Endothelial cell of umbilical vein (primary cell): Measurements from ENCODE around the gene VSIR. TPM values are rescaled to one million over a fixed set of nuclear protein-coding genes. Genes with fewer than 3 reads are reported as not detected.

Experiments used
- BruUV-seq: library from RNA; stranded (reverse); fragments of 400-500 nt; replicated peaks from 2 replicates; lab custom pipeline; 2021; lab: Mats Ljungman, UMichigan
- CTCF ChIA-PET: fragments of 300-600, 350-600 bp; sonication (Branson Sonifier 250); formaldehyde crosslinking; loops from one replicate; lab custom pipeline; 2021; ENCODE audit warnings: antibody characterized with exemption, inconsistent platforms; lab: Charles Lee
- POLR2A ChIA-PET: fragments of 300-600, 350-600 bp; sonication (Branson Sonifier 250); formaldehyde crosslinking; loops from one replicate; lab custom pipeline; 2021; ENCODE audit warnings: antibody characterized with exemption, inconsistent platforms; lab: Charles Lee
- DNase-seq: peaks from one replicate; pipeline ENCODE4 v3.0.0-alpha.2; 2011; ENCODE audit warnings: low read depth, low spot score
- FAIRE-seq: peaks from 2 replicates; lab custom pipeline; 2011; peaks lifted over from hg19 to GRCh38; lab: Jason Lieb, UNC
- H2AFZ ChIP-seq: 2 replicates; pipeline ENCODE4 v1.6.0; 2012; ENCODE audit warnings: low read depth, low read length, control low read depth, inconsistent platforms
- H3K27ac ChIP-seq: 2 replicates; pipeline ENCODE4 v1.5.1; 2011; ENCODE audit warnings: low read depth, mild to moderate bottlenecking, control low read depth, low read length, moderate library complexity; ENCODE audit not compliant: insufficient read depth
- H3K27me3 ChIP-seq, 2 experiments: 2 replicates each; pipeline versions ENCODE4 v1.6.0 to v1.6.1; 2011; ENCODE audit warnings: low read length in 2 of 2, mixed read lengths in 1 of 2; ENCODE audit not compliant: control insufficient read depth in 2 of 2, insufficient read depth in 2 of 2
- H3K36me3 ChIP-seq, 2 experiments: 2 replicates in 1 of 2; 3 replicates in 1 of 2; pipeline ENCODE4 v1.5.1; 2011; ENCODE audit warnings: low read length in 2 of 2, mild to moderate bottlenecking in 1 of 2, moderate library complexity in 1 of 2; ENCODE audit not compliant: control insufficient read depth in 2 of 2, insufficient read depth in 2 of 2; ENCODE audit errors: extremely low read depth in 1 of 2
- H3K4me1 ChIP-seq: 3 replicates; pipeline ENCODE4 v1.5.1; 2011; ENCODE audit warnings: mild to moderate bottlenecking, low read length; ENCODE audit not compliant: control insufficient read depth, insufficient read depth; ENCODE audit errors: extremely low read depth
- H3K4me2 ChIP-seq: 2 replicates; pipeline ENCODE4 v1.6.1; 2011; ENCODE audit warnings: low read length, control low read depth, mixed read lengths; ENCODE audit not compliant: insufficient read depth
- H3K4me3 ChIP-seq, 3 experiments: fragments of 200-600 bp in 1 of 3; sonication (generic), shearing (Covaris generic) in 1 of 3; replicated peaks in 1 of 3; 2 replicates each; pipeline ENCODE4 v1.5.1; 2011 to 2016; ENCODE audit warnings: control low read depth in 3 of 3, low read length in 3 of 3, mild to moderate bottlenecking in 2 of 3, inconsistent platforms in 1 of 3, low read depth in 1 of 3, moderate library complexity in 1 of 3; ENCODE audit not compliant: insufficient read depth in 1 of 3
- H3K79me2 ChIP-seq: 2 replicates; pipeline ENCODE4 v1.6.0; 2012; ENCODE audit warnings: low read length, inconsistent platforms; ENCODE audit not compliant: control insufficient read depth, insufficient read depth
- H3K9ac ChIP-seq: replicated peaks from 2 replicates; pipeline ENCODE3; 2011; ENCODE audit warnings: low read length, control low read depth; ENCODE audit not compliant: insufficient read depth; ENCODE audit errors: extremely low read depth
- H3K9me1 ChIP-seq: replicated peaks from 3 replicates; pipeline ENCODE4 v1.6.0; 2011; ENCODE audit warnings: mild to moderate bottlenecking, low read length; ENCODE audit not compliant: control insufficient read depth, insufficient read depth; ENCODE audit errors: extremely low read depth
- H3K9me3 ChIP-seq: replicated peaks from 2 replicates; pipeline ENCODE4 v1.5.1; 2012; ENCODE audit warnings: low read length, inconsistent platforms; ENCODE audit not compliant: control insufficient read depth, insufficient read depth
- H4K20me1 ChIP-seq: replicated peaks from 2 replicates; pipeline ENCODE3; 2011; ENCODE audit warnings: mild to moderate bottlenecking, low read length; ENCODE audit not compliant: control insufficient read depth, insufficient read depth; ENCODE audit errors: extremely low read depth
- EZH2 ChIP-seq: IDR thresholded peaks from 2 replicates; pipeline ENCODE4 v1.6.1; 2012; ENCODE audit warnings: borderline replicate concordance, low read depth, mild to moderate bottlenecking, moderate library complexity, low read length, inconsistent platforms; ENCODE audit not compliant: severe bottlenecking
- FOS ChIP-seq: IDR thresholded peaks from 2 replicates; pipeline ENCODE4 v1.6.1; 2011; ENCODE audit warnings: mild to moderate bottlenecking, low read length, moderate library complexity, borderline replicate concordance; ENCODE audit not compliant: insufficient read depth
- GATA2 ChIP-seq: IDR thresholded peaks from 2 replicates; pipeline ENCODE4 v1.7.0; 2011; ENCODE audit warnings: low read depth, mild to moderate bottlenecking, moderate library complexity, mixed read lengths, low read length; ENCODE audit not compliant: insufficient read length, insufficient read depth
- JUN ChIP-seq: IDR thresholded peaks from 2 replicates; pipeline ENCODE4 v1.6.1; 2011; ENCODE audit warnings: borderline replicate concordance, low read depth; ENCODE audit not compliant: insufficient read length, insufficient read depth
- MYC ChIP-seq: IDR thresholded peaks from one replicate; pipeline ENCODE4 v1.6.1; 2011; ENCODE audit warnings: mild to moderate bottlenecking, low read depth, low read length
- POLR2A ChIP-seq: IDR thresholded peaks from 2 replicates; pipeline ENCODE4 v1.6.1; 2012; ENCODE audit warnings: low read depth, mild to moderate bottlenecking, control low read depth, low read length
- POLR2AphosphoS5 ChIP-seq: IDR thresholded peaks from 2 replicates; pipeline ENCODE4 v1.6.1; 2012; ENCODE audit warnings: low read depth, mild to moderate bottlenecking, control low read depth, low read length, moderate library complexity; ENCODE audit not compliant: insufficient read depth
- dilution Hi-C: fragments of 300-500 bp; cut with MboI; formaldehyde crosslinking; loops from one replicate; pipeline ENCODE4 v1.15.0; 2019; ENCODE audit warnings: low sequenced_read_pairs; ENCODE audit not compliant: extremely low pct_ligation_motif_present
- intact Hi-C: fragments of 100-400 bp; cut with micrococcal nuclease; formaldehyde crosslinking; loops from one replicate; pipeline ENCODE4 v1.10.0; 2022
- polyA plus RNA-seq, 4 experiments: library from polyadenylated mRNA; depleted of rRNA in 3 of 4; stranded (reverse) in 3 of 4; unstranded in 1 of 4; fragments of >200 nt; gene quantifications; 2 replicates each; pipeline versions ENCODE4 v1.2.1 to v1.2.3, GENCODE V29; 2011 to 2012; ENCODE audit warnings: missing spikeins in 1 of 4
- total RNA-seq: library from RNA; stranded (reverse); gene quantifications from 2 replicates; pipeline ENCODE4 v1.2.3, GENCODE V29; 2021
- TF ChIP-seq, protein P1 (sequence below), 2 donors: IDR thresholded peaks; 1 replicate in 1 of 2; 2 replicates in 1 of 2; pipeline ENCODE4 v1.5.1; 2011; ENCODE audit warnings: low read length in 2 of 2, mild to moderate bottlenecking in 2 of 2, moderate library complexity in 2 of 2, control low read depth in 1 of 2, inconsistent platforms in 1 of 2, low read depth in 1 of 2; ENCODE audit not compliant: insufficient read depth in 1 of 2; ENCODE audit errors: extremely low read depth in 1 of 2
- TF ChIP-seq, protein P2 (sequence below): IDR thresholded peaks from 2 replicates; pipeline ENCODE4 v1.6.1; 2011; ENCODE audit not compliant: insufficient read depth, insufficient read length

Gene VSIR
- total and polyA plus RNA-seq, 2 donors (not counting 3 experiments of a cell fraction or from before 2014, with no cell fraction given): 4.9 to 6.3 TPM

DNA sequence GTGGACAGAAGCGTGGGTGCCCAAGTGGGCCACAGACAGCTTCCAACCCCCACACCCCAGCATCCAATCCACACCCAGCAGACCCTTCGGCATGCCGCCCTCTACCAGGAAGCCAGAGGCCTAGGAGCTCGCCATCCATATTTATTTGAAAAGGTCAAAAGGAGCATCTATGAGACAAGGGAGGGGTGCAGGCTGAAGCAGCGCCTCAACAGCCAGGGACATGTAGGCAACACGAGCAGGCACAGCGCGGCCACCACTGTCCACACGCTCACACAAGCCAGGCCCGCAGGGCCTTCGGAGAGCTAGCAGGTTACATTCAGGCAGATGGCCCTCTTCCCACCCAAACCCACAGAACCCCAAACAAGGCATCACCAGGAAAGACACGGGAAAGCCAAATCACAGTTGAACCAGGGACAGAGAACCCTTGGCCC, 43.1 kb upstream of the VSIR start:
- no peaks in the 10 kb centered on the region for H3K27me3 ChIP-seq
- H3K4me3 ChIP-seq: no peak overlapping the region
- peaks cover 16 to 51% of the 10 kb centered on the region in 2 experiments for H3K36me3 ChIP-seq
- dilution Hi-C loops (no loop called here), intact Hi-C loops (no loop called here)
- DNase-seq: no peak
- FAIRE-seq: no peak
- H3K79me2 ChIP-seq: no peaks in the 10 kb centered on the region
- H2AFZ ChIP-seq: no peak overlapping the region
- H3K9ac ChIP-seq: no peak overlapping the region
- H3K9me3 ChIP-seq: no peaks in the 10 kb centered on the region
- H3K9me1 ChIP-seq: no peaks in the 10 kb centered on the region
- no peak overlapping the region for H3K27ac ChIP-seq
- CTCF ChIA-PET: interaction anchor here (4.7 kb wide), 1 partner anchor 80 kb away, joined by 28 read pairs; no protein-coding TSS in a partner anchor
- no peak overlapping the region for H3K4me2 ChIP-seq
- BruUV-seq: no TSS peak
- TF ChIP-seq POLR2A (no peak), POLR2AphosphoS5 (no peak), FOS (no peak), GATA2 (no peak), JUN (no peak), EZH2 (no peak), MYC (no peak)
- TF ChIP-seq, protein P1, sequence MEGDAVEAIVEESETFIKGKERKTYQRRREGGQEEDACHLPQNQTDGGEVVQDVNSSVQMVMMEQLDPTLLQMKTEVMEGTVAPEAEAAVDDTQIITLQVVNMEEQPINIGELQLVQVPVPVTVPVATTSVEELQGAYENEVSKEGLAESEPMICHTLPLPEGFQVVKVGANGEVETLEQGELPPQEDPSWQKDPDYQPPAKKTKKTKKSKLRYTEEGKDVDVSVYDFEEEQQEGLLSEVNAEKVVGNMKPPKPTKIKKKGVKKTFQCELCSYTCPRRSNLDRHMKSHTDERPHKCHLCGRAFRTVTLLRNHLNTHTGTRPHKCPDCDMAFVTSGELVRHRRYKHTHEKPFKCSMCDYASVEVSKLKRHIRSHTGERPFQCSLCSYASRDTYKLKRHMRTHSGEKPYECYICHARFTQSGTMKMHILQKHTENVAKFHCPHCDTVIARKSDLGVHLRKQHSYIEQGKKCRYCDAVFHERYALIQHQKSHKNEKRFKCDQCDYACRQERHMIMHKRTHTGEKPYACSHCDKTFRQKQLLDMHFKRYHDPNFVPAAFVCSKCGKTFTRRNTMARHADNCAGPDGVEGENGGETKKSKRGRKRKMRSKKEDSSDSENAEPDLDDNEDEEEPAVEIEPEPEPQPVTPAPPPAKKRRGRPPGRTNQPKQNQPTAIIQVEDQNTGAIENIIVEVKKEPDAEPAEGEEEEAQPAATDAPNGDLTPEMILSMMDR (IDR thresholded peaks at IDR 0.05; ENCODE audit: extremely low read depth in 1 of 2, insufficient read depth in 1 of 2, low read depth in 1 of 2, low read length in 2 of 2): no peak
- TF ChIP-seq, protein P2, sequence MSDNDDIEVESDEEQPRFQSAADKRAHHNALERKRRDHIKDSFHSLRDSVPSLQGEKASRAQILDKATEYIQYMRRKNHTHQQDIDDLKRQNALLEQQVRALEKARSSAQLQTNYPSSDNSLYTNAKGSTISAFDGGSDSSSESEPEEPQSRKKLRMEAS: no peak
- no peaks in the 10 kb centered on the region for H4K20me1 ChIP-seq
- no peaks in the 10 kb centered on the region for H3K4me1 ChIP-seq
- POLR2A ChIA-PET: no interaction called here
